IMR-90 (cell line): Measurements from ENCODE around the gene OR10H5. TPM values are rescaled to one million over a fixed set of nuclear protein-coding genes. Genes with fewer than 3 reads are reported as not detected.

Experiments used
- ATAC-seq: fragments of 200-7000 bp; cut with Tn5 transposase; 2 replicates; pipeline ENCODE4 v1.9.1; 2020; ENCODE audit warnings: low read depth, mild to moderate bottlenecking, moderate library complexity
- BruUV-seq: library from RNA; stranded (reverse); fragments of 400-500 nt; replicated peaks from 2 replicates; lab custom pipeline; 2021; lab: Mats Ljungman, UMichigan
- CTCF ChIA-PET: fragments of 300-600 bp; formaldehyde crosslinking; extraction: SDS; loops from one replicate; lab custom pipeline; 2021; ENCODE audit warnings: antibody characterized with exemption; lab: Yijun Ruan, JAX
- POLR2A ChIA-PET: fragments of 300-600 bp; sonication (Branson Sonifier 250); formaldehyde crosslinking; loops from one replicate; lab custom pipeline; 2022; ENCODE audit warnings: antibody characterized with exemption; ENCODE audit not compliant: unreplicated experiment; lab: Charles Lee
- DNase-seq: peaks from one replicate; pipeline ENCODE4 v3.0.0; 2013
- H2AFZ ChIP-seq: replicated peaks from 2 replicates; pipeline ENCODE3; 2013; ENCODE audit warnings: low read length, mild to moderate bottlenecking; ENCODE audit not compliant: poor library complexity
- H2AK5ac ChIP-seq: 2 replicates; pipeline ENCODE4 v1.6.1; 2013; ENCODE audit warnings: low read depth, low read length, inconsistent platforms
- H2AK9ac ChIP-seq: replicated peaks from 2 replicates; pipeline ENCODE3; 2013; ENCODE audit warnings: mild to moderate bottlenecking, low read depth, low read length, moderate library complexity; ENCODE audit not compliant: poor library complexity
- H2BK120ac ChIP-seq: 2 replicates; pipeline ENCODE4 v1.6.1; 2013; ENCODE audit warnings: low read depth, low read length, inconsistent platforms
- H2BK15ac ChIP-seq: 3 replicates; pipeline ENCODE4 v1.6.1; 2013; ENCODE audit warnings: low read depth, low read length, inconsistent platforms
- H2BK20ac ChIP-seq: 2 replicates; pipeline ENCODE4 v1.6.1; 2013; ENCODE audit warnings: low read depth, mild to moderate bottlenecking, inconsistent platforms, low read length, moderate library complexity
- H2BK5ac ChIP-seq: 2 replicates; pipeline ENCODE4 v1.6.1; 2013; ENCODE audit warnings: mild to moderate bottlenecking, low read depth, low read length, inconsistent platforms; ENCODE audit not compliant: poor library complexity, severe bottlenecking
- H3K14ac ChIP-seq: replicated peaks from 2 replicates; pipeline ENCODE4 v1.6.1; 2013; ENCODE audit warnings: low read depth, low read length, inconsistent platforms
- H3K18ac ChIP-seq: 2 replicates; pipeline ENCODE4 v1.6.1; 2013; ENCODE audit warnings: low read depth, low read length, control low read depth
- H3K23ac ChIP-seq: 2 replicates; pipeline ENCODE4 v1.6.1; 2013; ENCODE audit warnings: low read depth, low read length, inconsistent platforms
- H3K27ac ChIP-seq: 2 replicates; pipeline ENCODE4 v1.5.1; 2013; ENCODE audit warnings: mild to moderate bottlenecking, control low read depth, low read length; ENCODE audit not compliant: insufficient read depth
- H3K27me3 ChIP-seq: 2 replicates; pipeline ENCODE4 v1.6.1; 2013; ENCODE audit warnings: low read length; ENCODE audit not compliant: control insufficient read depth, insufficient read depth
- H3K36me3 ChIP-seq: 2 replicates; pipeline ENCODE4 v1.6.1; 2013; ENCODE audit warnings: low read length, mixed read lengths; ENCODE audit not compliant: control insufficient read depth, insufficient read depth
- H3K4ac ChIP-seq: 2 replicates; pipeline ENCODE4 v1.6.1; 2013; ENCODE audit warnings: low read depth, low read length, inconsistent platforms
- H3K4me1 ChIP-seq: 2 replicates; pipeline ENCODE4 v1.6.1; 2013; ENCODE audit warnings: low read length, mixed read lengths; ENCODE audit not compliant: control insufficient read depth, insufficient read depth
- H3K4me2 ChIP-seq: 2 replicates; pipeline ENCODE4 v1.6.1; 2013; ENCODE audit warnings: low read depth, mild to moderate bottlenecking, control low read depth, low read length, moderate library complexity
- H3K4me3 ChIP-seq: 2 replicates; pipeline ENCODE4 v1.5.1; 2013; ENCODE audit warnings: low read depth, mild to moderate bottlenecking, control low read depth, low read length, moderate library complexity; ENCODE audit not compliant: insufficient read depth
- H3K56ac ChIP-seq: 2 replicates; pipeline ENCODE4 v1.6.1; 2013; ENCODE audit warnings: low read length, inconsistent platforms; ENCODE audit not compliant: insufficient read depth; ENCODE audit errors: extremely low read depth
- H3K79me1 ChIP-seq, 2 experiments: 2 replicates each; pipeline ENCODE4 v1.6.1; 2013; ENCODE audit warnings: low read length in 2 of 2, inconsistent platforms in 1 of 2, low read depth in 1 of 2
- H3K9ac ChIP-seq: 2 replicates; pipeline ENCODE4 v1.6.1; 2013; ENCODE audit warnings: low read depth, low read length, control low read depth
- H3K9me1 ChIP-seq: 2 replicates; pipeline ENCODE4 v1.6.1; 2013; ENCODE audit warnings: low read length, inconsistent platforms; ENCODE audit not compliant: insufficient read depth
- H3K9me3 ChIP-seq: 2 replicates; pipeline ENCODE4 v1.6.1; 2013; ENCODE audit warnings: low read length; ENCODE audit not compliant: control insufficient read depth, insufficient read depth
- H4K20me1 ChIP-seq: 2 replicates; pipeline ENCODE4 v1.6.1; 2013; ENCODE audit warnings: low read length, inconsistent platforms; ENCODE audit not compliant: insufficient read depth
- H4K5ac ChIP-seq: 2 replicates; pipeline ENCODE4 v1.6.1; 2013; ENCODE audit warnings: mild to moderate bottlenecking, low read depth, low read length, control low read depth
- H4K8ac ChIP-seq, 2 experiments: 2 replicates each; pipeline ENCODE4 v1.6.1; 2013; ENCODE audit warnings: low read depth in 2 of 2, low read length in 2 of 2, control low read depth in 1 of 2, inconsistent platforms in 1 of 2
- H4K91ac ChIP-seq: 2 replicates; pipeline ENCODE4 v1.6.1; 2013; ENCODE audit warnings: low read depth, low read length, inconsistent platforms; ENCODE audit not compliant: insufficient read depth
- BHLHE40 ChIP-seq: fragments of 150-350 bp; IDR thresholded peaks from 2 replicates; pipeline ENCODE4 v1.6.1; 2016; ENCODE audit warnings: mild to moderate bottlenecking, low read depth, low read length
- CEBPB ChIP-seq: IDR thresholded peaks from 2 replicates; pipeline ENCODE4 v1.6.1; 2012; ENCODE audit warnings: low read depth, low read length, improper control_type of control experiment
- CHD1 ChIP-seq: IDR thresholded peaks from 2 replicates; pipeline ENCODE4 v1.6.1; 2012; ENCODE audit warnings: low read depth, low read length, improper control_type of control experiment
- CTCF ChIP-seq: conservative IDR thresholded peaks from 2 replicates; pipeline ENCODE4 v1.5.1; 2012; ENCODE audit warnings: mild to moderate bottlenecking, low read depth, low read length, improper control_type of control experiment
- ELK1 ChIP-seq: fragments of 150-350 bp; IDR thresholded peaks from 2 replicates; pipeline ENCODE4 v1.6.1; 2016; ENCODE audit warnings: low read depth, mild to moderate bottlenecking, low read length, moderate library complexity, borderline replicate concordance
- MAZ ChIP-seq: IDR thresholded peaks from 2 replicates; pipeline ENCODE4 v1.6.1; 2012; ENCODE audit warnings: low read depth, mild to moderate bottlenecking, low read length, improper control_type of control experiment, moderate library complexity, borderline replicate concordance
- POLR2A ChIP-seq: IDR thresholded peaks from 2 replicates; pipeline ENCODE4 v1.6.1; 2012; ENCODE audit warnings: mild to moderate bottlenecking, low read depth, low read length
- SMC3 ChIP-seq: fragments of 150-350 bp; IDR thresholded peaks from 2 replicates; pipeline ENCODE4 v1.6.1; 2016; ENCODE audit warnings: low read depth, mild to moderate bottlenecking, antibody characterized with exemption, low read length, moderate library complexity
- WGBS, 2 experiments: methylation state at CpG; one replicate each; pipeline versions ENCODE4 v1.1.5 to v1.1.7; 2013; ENCODE audit warnings: missing lambda C conversion rate in 2 of 2; ENCODE audit not compliant: insufficient read length in 1 of 2; ENCODE audit errors: extremely low coverage in 2 of 2; 5-methylcytosine and 5-hydroxymethylcytosine counted together
- dilution Hi-C: fragments of 300-500 bp; cut with HindIII; formaldehyde crosslinking; loops from one replicate; pipeline ENCODE4 v1.14.3; 2018; ENCODE audit warnings: low sequenced_read_pairs; ENCODE audit not compliant: unreplicated experiment
- in situ Hi-C: fragments of 300-500 bp; cut with MboI; formaldehyde crosslinking; loops from 3 replicates; pipeline ENCODE4 v1.14.3; 2019; ENCODE audit warnings: low sequenced_read_pairs, inconsistent platforms, mixed read lengths
- intact Hi-C: fragments of 100-400 bp; cut with micrococcal nuclease; formaldehyde crosslinking; loops from 2 replicates; pipeline ENCODE4 v1.10.0; 2022
- polyA plus RNA-seq, 3 experiments: library from polyadenylated mRNA; depleted of rRNA; stranded (reverse); fragments of >200 nt; gene quantifications; 2 replicates each; pipeline ENCODE4 v1.2.3, GENCODE V29; 2012; ENCODE audit warnings: low replicate concordance in 1 of 3
- total RNA-seq: library from RNA; depleted of rRNA; stranded (reverse); fragments of >200 nt; gene quantifications from 2 replicates; pipeline ENCODE4 v1.2.3, GENCODE V29; 2012

Gene OR10H5
- total and polyA plus RNA-seq, 2 of the 4 experiments (the other 2 are of a cell fraction) = not detected

- no peak for TF ChIP-seq ELK1
- no peak for TF ChIP-seq CHD1
- no peak for TF ChIP-seq CTCF
- TF ChIP-seq BHLHE40 = no peak
- TF ChIP-seq SMC3 = no peak
- TF ChIP-seq CEBPB = no peak
- no peak for TF ChIP-seq POLR2A
- TF ChIP-seq MAZ = no peak
- Histone ChIP-seq H3K27ac (no peak overlapping the region), H3K56ac (no peak overlapping the region), H3K9ac (no peak overlapping the region), H3K14ac (no peak overlapping the region), H2AFZ (no peak overlapping the region), H3K23ac (no peak overlapping the region), H3K4ac (no peak overlapping the region), H2BK15ac (no peak overlapping the region), H3K36me3 (no peaks in the 10 kb centered on the region), H4K20me1 (no peaks in the 10 kb centered on the region), H2AK5ac (no peak overlapping the region), H4K91ac (no peak overlapping the region), H2BK5ac (no peak overlapping the region), H3K9me3 (peaks cover 39% of the 10 kb centered on the region), H3K9me1 (no peaks in the 10 kb centered on the region), H3K4me3 (no peak overlapping the region), H3K27me3 (no peaks in the 10 kb centered on the region), H4K8ac (no peak overlapping the region), H3K4me1 (no peaks in the 10 kb centered on the region), H3K4me2 (no peak overlapping the region), H2BK120ac (no peak overlapping the region), H3K79me1 (no peaks in the 10 kb centered on the region), H2AK9ac (no peak overlapping the region), H4K5ac (no peak overlapping the region), H3K18ac (no peak overlapping the region), H2BK20ac (no peak overlapping the region)
- ChIA-PET CTCF (no interaction called here), POLR2A (no interaction called here)
- no CpG with 5 or more reads among the region's 10 CpGs for WGBS, 2 experiments
- ATAC-seq (no peak), DNase-seq (no peak)
- no TSS peak for BruUV-seq
- dilution Hi-C loops (no loop called here), in situ Hi-C loops (loop anchor here (10.0 kb wide), 1 partner anchor 105 kb away; the partner anchor contains the start of gene CYP4F12), intact Hi-C loops (no loop called here)
Measured at GRCh38 chr19:15779756-15780476, 7.5 kb upstream of the OR10H5 start.
